GM12878 (cell line): Measurements from ENCODE around the gene PGF. TPM values are rescaled to one million over a fixed set of nuclear protein-coding genes. Genes with fewer than 3 reads are reported as not detected.

Experiments used
- ATAC-seq: fragments of 200-7000 bp; cut with Tn5 transposase; 3 replicates; pipeline ENCODE4 v1.9.1; 2020; ENCODE audit warnings: mild to moderate bottlenecking, moderate library complexity
- BruUV-seq: library from RNA; stranded (reverse); fragments of 400-500 nt; replicated peaks from 2 replicates; lab custom pipeline; 2021; lab: Mats Ljungman, UMichigan
- CTCF ChIA-PET: fragments of 300-600 bp; sonication (Branson Sonifier 250); formaldehyde crosslinking; extraction: SDS; loops from one replicate; lab custom pipeline; 2021; ENCODE audit warnings: inconsistent platforms; lab: Yijun Ruan, JAX
- POLR2A ChIA-PET: fragments of 350-600 bp; formaldehyde crosslinking; extraction: SDS; loops from one replicate; lab custom pipeline; 2021; ENCODE audit warnings: inconsistent platforms; lab: Charles Lee
- RAD21 ChIA-PET: fragments of 300-600 bp; sonication (Branson Sonifier 250); formaldehyde crosslinking; loops from one replicate; lab custom pipeline; 2023; ENCODE audit warnings: antibody characterized with exemption; ENCODE audit not compliant: unreplicated experiment; lab: Charles Lee
- SMC1A ChIA-PET: fragments of 300-600 bp; sonication (Branson Sonifier 250); formaldehyde crosslinking; loops from one replicate; lab custom pipeline; 2023; ENCODE audit not compliant: unreplicated experiment, uncharacterized antibody; lab: Charles Lee
- DNase-seq: peaks from one replicate; pipeline ENCODE4 v3.0.0-alpha.2; 2011; ENCODE audit warnings: low read depth, low spot score
- FAIRE-seq: peaks from 3 replicates; lab custom pipeline; 2011; peaks lifted over from hg19 to GRCh38; lab: Jason Lieb, UNC
- H2AFZ ChIP-seq: 2 replicates; pipeline ENCODE4 v1.6.0; 2011; ENCODE audit warnings: low read depth, low read length, control low read depth; ENCODE audit not compliant: control insufficient read depth
- H3K27ac ChIP-seq: 2 replicates; pipeline ENCODE4 v1.5.1; 2011; ENCODE audit warnings: control low read depth; ENCODE audit not compliant: control insufficient read depth, insufficient read depth
- H3K27me3 ChIP-seq, 2 experiments: replicated peaks in 1 of 2; 2 replicates each; pipeline versions ENCODE4 v1.6.0 to v1.6.1; 2011; ENCODE audit warnings: low read length in 1 of 2; ENCODE audit not compliant: control insufficient read depth in 2 of 2, insufficient read depth in 2 of 2
- H3K36me3 ChIP-seq, 2 experiments: 2 replicates each; pipeline ENCODE4 v1.5.1; 2011; ENCODE audit warnings: low read length in 1 of 2; ENCODE audit not compliant: control insufficient read depth in 2 of 2, insufficient read depth in 2 of 2
- H3K4me1 ChIP-seq: 2 replicates; pipeline ENCODE4 v1.6.1; 2011; ENCODE audit warnings: mild to moderate bottlenecking, low read length, moderate library complexity, mixed read lengths; ENCODE audit not compliant: control insufficient read depth, insufficient read depth
- H3K4me2 ChIP-seq: 2 replicates; pipeline ENCODE4 v1.6.0; 2011; ENCODE audit warnings: control low read depth; ENCODE audit not compliant: control insufficient read depth, insufficient read depth
- H3K4me3 ChIP-seq: fragments of 200-600 bp; sonication (generic); 2 replicates; pipeline ENCODE4 v1.5.1; 2016
- H3K79me2 ChIP-seq: 2 replicates; pipeline ENCODE4 v1.6.0; 2011; ENCODE audit warnings: low read length; ENCODE audit not compliant: control insufficient read depth, insufficient read depth
- H3K9ac ChIP-seq: 2 replicates; pipeline ENCODE4 v1.8.0; 2011; ENCODE audit warnings: low read length, control low read depth, mixed read lengths; ENCODE audit not compliant: control insufficient read depth, insufficient read depth
- H3K9me3 ChIP-seq: replicated peaks from 3 replicates; pipeline ENCODE4 v1.5.1; 2011; ENCODE audit warnings: mild to moderate bottlenecking, low read length; ENCODE audit not compliant: control insufficient read depth, insufficient read depth
- H4K20me1 ChIP-seq: 2 replicates; pipeline ENCODE4 v1.6.0; 2011; ENCODE audit not compliant: control insufficient read depth, insufficient read depth
- BACH1 ChIP-seq: fragments of 450-650 bp; IDR thresholded peaks from 2 replicates; pipeline ENCODE4 v1.6.1; 2017; ENCODE audit warnings: mild to moderate bottlenecking, borderline replicate concordance
- BCL11A ChIP-seq: IDR thresholded peaks from 2 replicates; pipeline ENCODE4 v1.6.1; 2011; ENCODE audit warnings: low read depth, low read length
- CEBPZ ChIP-seq: fragments of 150-350 bp; IDR thresholded peaks from 2 replicates; pipeline ENCODE4 v1.6.1; 2016; ENCODE audit warnings: low read depth, low read length
- FOXK2 ChIP-seq: fragments of 450-650 bp; IDR thresholded peaks from 2 replicates; pipeline ENCODE4 v1.6.1; 2017; ENCODE audit warnings: mild to moderate bottlenecking, moderate library complexity
- IKZF2 ChIP-seq, 2 experiments: fragments of 450-650 bp; IDR thresholded peaks; 2 replicates each; pipeline ENCODE4 v1.6.1; 2017; ENCODE audit warnings: mild to moderate bottlenecking in 2 of 2, moderate library complexity in 2 of 2
- MXI1 ChIP-seq: fragments of 150-350 bp; IDR thresholded peaks from 2 replicates; pipeline ENCODE4 v1.6.1; 2011; ENCODE audit warnings: low read depth, mild to moderate bottlenecking, inconsistent platforms, low read length, improper control_type of control experiment
- NR2C1 ChIP-seq: fragments of 450-650 bp; IDR thresholded peaks from 2 replicates; pipeline ENCODE4 v1.6.1; 2017; ENCODE audit warnings: antibody characterized with exemption, mild to moderate bottlenecking, moderate library complexity
- PML ChIP-seq: IDR thresholded peaks from 2 replicates; pipeline ENCODE4 v1.6.1; 2012; ENCODE audit warnings: low read length, inconsistent platforms
- RAD21 ChIP-seq: IDR thresholded peaks from 2 replicates; pipeline ENCODE4 v1.6.1; 2011; ENCODE audit warnings: mild to moderate bottlenecking, low read depth, low read length, moderate library complexity; ENCODE audit not compliant: insufficient read depth
- RELA ChIP-seq: fragments of 450-650 bp; IDR thresholded peaks from 2 replicates; pipeline ENCODE4 v1.8.0; 2014; ENCODE audit warnings: borderline replicate concordance; ENCODE audit not compliant: partially characterized antibody
- RELB ChIP-seq: fragments of 450-650 bp; IDR thresholded peaks from 2 replicates; pipeline ENCODE4 v1.6.1; 2017; ENCODE audit warnings: low read depth, mild to moderate bottlenecking, moderate library complexity
- SMAD5 ChIP-seq: IDR thresholded peaks from 2 replicates; pipeline ENCODE4 v1.6.1; 2016; ENCODE audit warnings: antibody characterized with exemption, low read depth
- TARDBP ChIP-seq: IDR thresholded peaks from 2 replicates; pipeline ENCODE4 v1.6.1; 2016; ENCODE audit warnings: borderline replicate concordance
- WGBS: methylation state at CpG from one replicate; pipeline ENCODE4 v1.1.6; 2016; ENCODE audit warnings: low lambda C conversion rate; ENCODE audit not compliant: insufficient replicate concordance, insufficient coverage; ENCODE audit errors: missing lambda C conversion rate; 5-methylcytosine and 5-hydroxymethylcytosine counted together
- in situ Hi-C: fragments of 300-500 bp; cut with MboI; formaldehyde crosslinking; loops from 9 replicates; pipeline ENCODE4 v1.14.3; 2018; ENCODE audit warnings: mixed read lengths
- intact Hi-C: fragments of 100-400 bp; cut with micrococcal nuclease; formaldehyde crosslinking; loops from one replicate; pipeline ENCODE4 v1.14.2; 2022; ENCODE audit not compliant: unreplicated experiment
- polyA plus RNA-seq, 11 experiments: library from polyadenylated mRNA; depleted of rRNA in 4 of 11; unstranded in 6 of 11; stranded (reverse) in 5 of 11; fragments of >200 nt; fragmentation: Nextera tagmentation in 4 of 11; fragmentation: Illumina TruSeq in 1 of 11; extraction: Ambion mirVana in 4 of 11; extraction: Trizol in 1 of 11; gene quantifications; 1 replicate in 1 of 11; 2 replicates in 10 of 11; pipeline versions ENCODE4 v1.2.1 to v1.2.3, GENCODE V29; 2011 to 2016; ENCODE audit warnings: inconsistent platforms in 2 of 11, missing spikeins in 2 of 11, low read depth in 1 of 11
- total RNA-seq, 4 experiments: library from RNA; depleted of rRNA in 3 of 4; stranded (reverse); fragments of >200 nt in 3 of 4; fragmentation: Illumina TruSeq in 1 of 4; extraction: Trizol in 1 of 4; gene quantifications; 2 replicates each; pipeline versions ENCODE4 v1.2.1 to v1.2.3, GENCODE V29; 2013 to 2021
- TF ChIP-seq, protein P1 (sequence below): fragments of 450-650 bp; IDR thresholded peaks from 2 replicates; pipeline ENCODE4 v1.6.1; 2017; ENCODE audit warnings: mild to moderate bottlenecking
- TF ChIP-seq, protein P2 (sequence below): fragments of 150-350 bp; IDR thresholded peaks from 2 replicates; pipeline ENCODE4 v1.6.1; 2014; ENCODE audit warnings: mild to moderate bottlenecking, low read depth, low read length

PGF gene
- total and polyA plus RNA-seq, 10 of the 15 experiments (the other 5 are each of a cell fraction or from before 2014, with no cell fraction given): 0.11 to 5.5 (median 0.63) TPM

DNA sequence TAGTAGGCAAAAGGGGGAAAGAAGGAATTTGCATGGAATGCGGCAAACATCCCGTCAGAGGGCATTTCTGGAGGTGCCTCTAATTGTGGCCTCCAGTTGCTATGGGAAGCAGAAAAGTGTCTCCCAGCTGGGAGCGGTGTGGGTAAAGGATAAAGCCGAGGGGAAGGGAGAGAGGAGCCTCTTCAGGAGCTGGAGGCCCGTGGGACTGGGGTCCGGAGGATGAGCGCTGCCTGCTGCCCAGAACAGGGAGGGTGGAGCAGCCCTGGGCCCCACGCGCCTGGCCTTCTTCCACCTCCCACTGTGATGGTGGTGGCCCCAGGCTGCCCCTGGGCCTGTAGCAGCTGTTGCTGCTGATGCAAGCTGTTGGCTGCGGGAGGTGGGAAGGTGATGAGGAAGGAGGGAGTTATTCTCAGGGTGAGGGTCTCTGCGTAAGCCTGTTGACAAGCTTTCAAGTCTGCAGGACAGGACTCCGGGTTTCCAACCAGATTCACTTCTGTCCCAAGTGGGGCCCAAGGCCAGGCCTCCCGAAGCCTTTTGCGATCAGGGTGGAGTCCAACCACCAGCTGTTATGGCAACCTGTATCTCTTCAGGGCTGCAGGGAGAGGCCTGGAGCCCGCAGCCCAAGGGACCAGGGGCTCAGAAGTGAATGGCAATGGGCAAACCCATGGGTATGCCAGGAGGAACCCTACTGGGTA, 19.1 kb upstream of the PGF start (continued):
- TF ChIP-seq PML (no peak), IKZF2 (IDR thresholded peaks at IDR 0.05) (no peak), NR2C1 (no peak)

DNA sequence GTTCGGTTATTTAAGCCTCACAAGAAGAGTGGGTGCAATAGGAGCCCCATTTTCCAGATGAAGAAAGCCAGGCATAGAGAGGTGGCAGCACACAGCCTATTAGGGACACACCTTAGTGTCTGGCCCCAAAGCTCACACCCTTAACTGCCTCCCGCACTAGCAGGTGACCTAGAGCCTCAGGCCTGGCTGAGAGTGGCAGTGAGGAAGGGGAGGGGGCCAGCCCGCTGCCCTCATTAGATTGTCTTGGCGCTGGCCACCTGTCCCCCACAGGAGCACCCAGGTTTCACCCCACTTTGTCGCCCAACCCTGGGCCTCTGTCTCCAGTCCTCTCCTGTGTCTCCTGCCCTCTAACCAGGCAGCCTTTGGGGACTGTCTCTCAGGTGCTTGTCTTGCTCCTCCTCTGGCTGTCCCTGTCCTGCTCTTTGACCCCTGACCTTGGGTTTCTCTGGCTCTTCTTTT, 18.5 kb upstream of the PGF start:
- WGBS: 51% methylated on average over 5 of the region's 5 CpGs
- DNase-seq (no peak), ATAC-seq (no peak), FAIRE-seq (no peak)
- CTCF ChIA-PET: no interaction called here
- no peak overlapping the region for H2AFZ ChIP-seq
- H3K4me1 ChIP-seq: no peaks in the 10 kb centered on the region
- no TSS peak for BruUV-seq
- H4K20me1 ChIP-seq: no peaks in the 10 kb centered on the region
- no peak overlapping the region for H3K27ac ChIP-seq
- H3K36me3 ChIP-seq: no peaks in the 10 kb centered on the region
- POLR2A ChIA-PET: no interaction called here
- in situ Hi-C loops (no loop called here), intact Hi-C loops (no loop called here)
- RAD21 ChIA-PET: no interaction called here
- no peak overlapping the region for H3K4me3 ChIP-seq
- no peak overlapping the region for H3K4me2 ChIP-seq
- SMC1A ChIA-PET: no interaction called here
- H3K27me3 ChIP-seq: no peaks in the 10 kb centered on the region; a peak in 1 of 4 replicates
- no peak overlapping the region for H3K9ac ChIP-seq
- no peaks in the 10 kb centered on the region for H3K9me3 ChIP-seq
- H3K79me2 ChIP-seq: no peaks in the 10 kb centered on the region
- TF ChIP-seq, protein P1, sequence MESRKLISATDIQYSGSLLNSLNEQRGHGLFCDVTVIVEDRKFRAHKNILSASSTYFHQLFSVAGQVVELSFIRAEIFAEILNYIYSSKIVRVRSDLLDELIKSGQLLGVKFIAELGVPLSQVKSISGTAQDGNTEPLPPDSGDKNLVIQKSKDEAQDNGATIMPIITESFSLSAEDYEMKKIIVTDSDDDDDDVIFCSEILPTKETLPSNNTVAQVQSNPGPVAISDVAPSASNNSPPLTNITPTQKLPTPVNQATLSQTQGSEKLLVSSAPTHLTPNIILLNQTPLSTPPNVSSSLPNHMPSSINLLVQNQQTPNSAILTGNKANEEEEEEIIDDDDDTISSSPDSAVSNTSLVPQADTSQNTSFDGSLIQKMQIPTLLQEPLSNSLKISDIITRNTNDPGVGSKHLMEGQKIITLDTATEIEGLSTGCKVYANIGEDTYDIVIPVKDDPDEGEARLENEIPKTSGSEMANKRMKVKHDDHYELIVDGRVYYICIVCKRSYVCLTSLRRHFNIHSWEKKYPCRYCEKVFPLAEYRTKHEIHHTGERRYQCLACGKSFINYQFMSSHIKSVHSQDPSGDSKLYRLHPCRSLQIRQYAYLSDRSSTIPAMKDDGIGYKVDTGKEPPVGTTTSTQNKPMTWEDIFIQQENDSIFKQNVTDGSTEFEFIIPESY: no peak
- no peak for TF ChIP-seq FOXK2
- no peak for TF ChIP-seq SMAD5
- TF ChIP-seq RAD21: no peak
- TF ChIP-seq BCL11A: no peak
- TF ChIP-seq, protein P2, sequence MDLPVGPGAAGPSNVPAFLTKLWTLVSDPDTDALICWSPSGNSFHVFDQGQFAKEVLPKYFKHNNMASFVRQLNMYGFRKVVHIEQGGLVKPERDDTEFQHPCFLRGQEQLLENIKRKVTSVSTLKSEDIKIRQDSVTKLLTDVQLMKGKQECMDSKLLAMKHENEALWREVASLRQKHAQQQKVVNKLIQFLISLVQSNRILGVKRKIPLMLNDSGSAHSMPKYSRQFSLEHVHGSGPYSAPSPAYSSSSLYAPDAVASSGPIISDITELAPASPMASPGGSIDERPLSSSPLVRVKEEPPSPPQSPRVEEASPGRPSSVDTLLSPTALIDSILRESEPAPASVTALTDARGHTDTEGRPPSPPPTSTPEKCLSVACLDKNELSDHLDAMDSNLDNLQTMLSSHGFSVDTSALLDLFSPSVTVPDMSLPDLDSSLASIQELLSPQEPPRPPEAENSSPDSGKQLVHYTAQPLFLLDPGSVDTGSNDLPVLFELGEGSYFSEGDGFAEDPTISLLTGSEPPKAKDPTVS: no peak
- TF ChIP-seq CEBPZ: no peak
- TF ChIP-seq TARDBP: no peak
- TF ChIP-seq RELB: no peak
- TF ChIP-seq RELA: no peak
- TF ChIP-seq MXI1: no peak
- no peak for TF ChIP-seq BACH1
